ENCODE measurements around the gene ZP2. TPM values are rescaled to one million over a fixed set of nuclear protein-coding genes. Genes with fewer than 3 reads are reported as not detected.
"Not testable (repeated sequence)": the region's sequence is repeated elsewhere in the genome, so short reads cannot be mapped to it uniquely, and the experiment has no call there.

ZP2 gene
- total and polyA plus RNA-seq, 2 of the 4 experiments (the other 2 are of a cell fraction): not detected

DNA sequence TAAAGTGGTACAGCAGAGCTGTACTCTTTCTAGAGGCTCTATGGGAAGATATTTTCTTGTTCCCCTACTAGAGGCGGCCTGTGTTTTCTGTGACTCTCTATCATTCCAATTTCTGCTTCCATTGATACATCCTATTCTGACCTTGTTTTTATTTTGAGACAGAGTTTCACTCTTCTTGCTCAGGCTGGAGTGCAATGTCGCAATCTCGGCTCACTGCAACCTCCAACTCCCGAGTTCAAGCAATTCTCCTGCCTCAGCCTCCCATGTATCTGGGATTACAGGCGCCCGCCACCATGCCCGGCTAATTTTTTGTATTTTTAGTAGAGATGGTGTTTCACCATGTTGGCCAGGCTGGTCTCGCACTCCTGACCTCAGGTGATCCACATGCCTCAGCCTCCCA, 16.0 kb downstream of the ZP2 start:
- H4K8ac ChIP-seq (ENCODE audit: low read depth in 2 of 2, low read length in 2 of 2): not testable (repeated sequence)

More for the DNA sequence above, 16.0 kb downstream of the ZP2 start:
- H4K20me1 ChIP-seq (ENCODE audit: insufficient read depth, low read length); H2BK120ac ChIP-seq (ENCODE audit: low read depth, low read length); H2BK15ac ChIP-seq (ENCODE audit: low read depth, low read length); POLR2A ChIA-PET (ENCODE audit: unreplicated experiment); H3K4me2 ChIP-seq (ENCODE audit: low read depth, low read length); H3K9me1 ChIP-seq (ENCODE audit: insufficient read depth, low read length); H3K9me3 ChIP-seq (ENCODE audit: control insufficient read depth, insufficient read depth, low read length); dilution Hi-C loops (cut with HindIII; ENCODE audit: low sequenced_read_pairs, unreplicated experiment); H2AFZ ChIP-seq (replicated peaks; ENCODE audit: low read length, poor library complexity); H3K14ac ChIP-seq (replicated peaks; ENCODE audit: low read depth, low read length); H2BK20ac ChIP-seq (ENCODE audit: low read depth, low read length); H4K5ac ChIP-seq (ENCODE audit: low read depth, low read length); H3K9ac ChIP-seq (ENCODE audit: low read depth, low read length); in situ Hi-C loops (cut with MboI; ENCODE audit: low sequenced_read_pairs); intact Hi-C loops (cut with micrococcal nuclease); H3K4me3 ChIP-seq (ENCODE audit: insufficient read depth, low read depth, low read length); ATAC-seq (ENCODE audit: low read depth); H3K27ac ChIP-seq (ENCODE audit: insufficient read depth, low read length); DNase-seq; H3K18ac ChIP-seq (ENCODE audit: low read depth, low read length); H2AK5ac ChIP-seq (ENCODE audit: low read depth, low read length); H3K4me1 ChIP-seq (ENCODE audit: control insufficient read depth, insufficient read depth, low read length); H2BK5ac ChIP-seq (ENCODE audit: low read depth, low read length, poor library complexity, severe bottlenecking); H3K23ac ChIP-seq (ENCODE audit: low read depth, low read length); H3K79me1 ChIP-seq (ENCODE audit: low read depth in 1 of 2, low read length in 2 of 2); BruUV-seq (replicated peaks); H3K4ac ChIP-seq (ENCODE audit: low read depth, low read length); H2AK9ac ChIP-seq (replicated peaks; ENCODE audit: low read depth, low read length, poor library complexity); H3K36me3 ChIP-seq (ENCODE audit: control insufficient read depth, insufficient read depth, low read length); H3K56ac ChIP-seq (ENCODE audit: extremely low read depth, insufficient read depth, low read length); H4K91ac ChIP-seq (ENCODE audit: insufficient read depth, low read depth, low read length): not testable (repeated sequence)
- peaks cover 21% of the 10 kb centered on the region for H3K27me3 ChIP-seq (ENCODE audit: control insufficient read depth, insufficient read depth, low read length)
- CTCF ChIA-PET: interaction anchor here (0.9 kb wide), 1 partner anchor 105 kb away, joined by 3 read pairs; no protein-coding TSS in a partner anchor
- no CpG with 5 or more reads among the region's 8 CpGs for WGBS, 2 experiments (ENCODE audit: extremely low coverage in 2 of 2, insufficient read length in 1 of 2)
